Mucosa of descending colon (tissue), 3 donors: ENCODE results near the gene VAV3. TPM values are rescaled to one million over a fixed set of nuclear protein-coding genes. Genes with fewer than 3 reads are reported as not detected.

ENCODE experiments used
- ATAC-seq: fragments of 200-7000 bp; cut with Tn5 transposase; one replicate; pipeline ENCODE4 v1.9.1; 2020; ENCODE audit warnings: mild to moderate bottlenecking, moderate library complexity
- DNase-seq, 3 donors: peaks; one replicate each; pipeline ENCODE4 v3.0.0-alpha.2; 2020
- H3K36me3 ChIP-seq: fragments of 200-600 bp; one replicate; pipeline ENCODE4 v1.8.0; 2021; ENCODE audit warnings: low read depth, mild to moderate bottlenecking
- H3K4me1 ChIP-seq: fragments of 200-600 bp; one replicate; pipeline ENCODE4 v1.8.0; 2021; ENCODE audit warnings: low read depth, mild to moderate bottlenecking
- H3K4me3 ChIP-seq: fragments of 200-600 bp; one replicate; pipeline ENCODE4 v1.8.0; 2021; ENCODE audit warnings: mild to moderate bottlenecking
- H3K9me3 ChIP-seq: fragments of 200-600 bp; one replicate; pipeline ENCODE4 v1.8.0; 2021; ENCODE audit warnings: mild to moderate bottlenecking
- intact Hi-C, 2 donors: fragments of 100-400 bp; cut with DNase I in 1 of 2; cut with micrococcal nuclease in 1 of 2; formaldehyde crosslinking; loops; one replicate each; pipeline versions ENCODE4 v1.11.0 to v1.11.1; 2022; cut with DNase I, micrococcal nuclease
- total RNA-seq, 3 donors: library from RNA; stranded (reverse); fragmentation: NEBNext Ultra II Directional in 2 of 3; extraction: Animal tissue kit (Norgen Biotek cat#: 25700) in 2 of 3; gene quantifications; one replicate each; pipeline versions ENCODE4 v1.2.1 to v1.2.4, GENCODE V29; 2021 to 2023
- TF ChIP-seq, protein P1 (sequence below): fragments of 200-600 bp; IDR thresholded peaks from one replicate; pipeline ENCODE4 v1.8.0; 2022; ENCODE audit warnings: antibody characterized with exemption, mild to moderate bottlenecking
- donor health status: DM: no; HTN: no; CAD: no; lungs with moderate emphysema.
- donor health status: DM: no; HTN: no; CAD: no.
- donor health status: DM: no; HTN: yes; CAD: no.

Gene VAV3
- total RNA-seq, 3 donors from 2014 or later = 41.3 to 142 (median 101) TPM

DNA sequence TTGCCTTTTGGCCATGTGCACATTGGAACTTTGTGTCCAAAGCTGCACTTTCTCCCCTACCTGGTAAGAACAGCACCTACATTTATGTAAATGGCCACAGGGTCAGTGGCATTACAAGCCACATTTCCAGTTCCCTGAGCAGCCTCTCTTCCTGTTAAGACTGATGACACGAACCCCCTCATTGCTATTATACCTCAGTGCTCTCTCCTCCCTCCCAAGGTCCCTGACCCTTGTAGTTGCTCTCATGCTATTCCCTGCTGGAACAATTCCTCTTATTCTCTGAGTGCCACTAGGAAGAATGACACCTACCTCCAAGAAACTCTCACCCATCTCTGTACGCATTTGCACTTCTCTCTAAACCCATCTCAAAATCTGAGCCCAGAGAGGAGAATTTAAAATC, 14.9 kb upstream of the VAV3 start:
- DNase-seq (no peak), ATAC-seq (no peak)
- Histone ChIP-seq H3K36me3 (no peaks in the 10 kb centered on the region), H3K4me1 (no peaks in the 10 kb centered on the region), H3K4me3 (no peak overlapping the region), H3K9me3 (no peaks in the 10 kb centered on the region)
- intact Hi-C loops = no loop called here
- TF ChIP-seq, protein P1, sequence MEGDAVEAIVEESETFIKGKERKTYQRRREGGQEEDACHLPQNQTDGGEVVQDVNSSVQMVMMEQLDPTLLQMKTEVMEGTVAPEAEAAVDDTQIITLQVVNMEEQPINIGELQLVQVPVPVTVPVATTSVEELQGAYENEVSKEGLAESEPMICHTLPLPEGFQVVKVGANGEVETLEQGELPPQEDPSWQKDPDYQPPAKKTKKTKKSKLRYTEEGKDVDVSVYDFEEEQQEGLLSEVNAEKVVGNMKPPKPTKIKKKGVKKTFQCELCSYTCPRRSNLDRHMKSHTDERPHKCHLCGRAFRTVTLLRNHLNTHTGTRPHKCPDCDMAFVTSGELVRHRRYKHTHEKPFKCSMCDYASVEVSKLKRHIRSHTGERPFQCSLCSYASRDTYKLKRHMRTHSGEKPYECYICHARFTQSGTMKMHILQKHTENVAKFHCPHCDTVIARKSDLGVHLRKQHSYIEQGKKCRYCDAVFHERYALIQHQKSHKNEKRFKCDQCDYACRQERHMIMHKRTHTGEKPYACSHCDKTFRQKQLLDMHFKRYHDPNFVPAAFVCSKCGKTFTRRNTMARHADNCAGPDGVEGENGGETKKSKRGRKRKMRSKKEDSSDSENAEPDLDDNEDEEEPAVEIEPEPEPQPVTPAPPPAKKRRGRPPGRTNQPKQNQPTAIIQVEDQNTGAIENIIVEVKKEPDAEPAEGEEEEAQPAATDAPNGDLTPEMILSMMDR = no peak

DNA sequence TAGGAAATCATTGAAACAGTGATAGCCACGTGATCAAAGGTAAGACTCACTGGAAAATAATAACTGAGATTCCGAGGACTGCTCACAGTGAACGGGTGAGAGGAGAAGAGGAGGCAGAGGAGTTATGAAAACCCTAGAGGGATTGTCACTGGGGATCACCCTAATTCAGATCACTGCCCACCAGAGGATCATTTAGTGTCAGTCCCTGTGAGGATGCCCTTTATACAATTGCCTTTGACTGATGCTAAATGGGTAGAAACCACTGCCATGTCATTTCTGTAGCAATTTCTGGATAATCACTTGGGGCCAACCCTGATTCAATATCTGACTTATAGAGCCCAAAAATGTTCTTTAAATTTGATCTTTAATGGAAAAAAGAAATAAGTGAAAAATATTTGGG, 14.1 kb upstream of the VAV3 start:
- Histone ChIP-seq H3K9me3 (no peaks in the 10 kb centered on the region), H3K4me1 (no peaks in the 10 kb centered on the region), H3K36me3 (no peaks in the 10 kb centered on the region), H3K4me3 (no peak overlapping the region)
- TF ChIP-seq, protein P1 = no peak
- intact Hi-C loops = no loop called here
- ATAC-seq (no peak), DNase-seq (no peak)

DNA sequence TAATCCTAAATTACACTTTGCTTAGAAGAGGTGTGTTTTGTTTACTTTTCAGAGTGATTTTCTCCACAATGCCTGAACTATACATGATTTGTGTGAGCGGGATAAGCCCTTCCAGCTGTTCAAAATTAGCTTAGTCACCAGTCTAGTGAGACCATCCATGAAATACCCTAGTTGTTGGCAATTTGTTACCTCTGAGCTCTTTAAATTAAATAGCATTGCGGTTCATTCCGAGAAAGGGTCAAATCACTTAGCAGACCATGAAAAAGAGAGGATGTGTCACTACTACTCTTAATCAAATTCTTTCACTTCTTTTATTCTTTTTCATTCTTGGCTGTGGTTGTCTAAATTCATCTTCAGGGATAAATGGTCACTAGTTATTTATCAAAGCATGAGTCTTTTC, 11.9 kb upstream of the VAV3 start:
- Histone ChIP-seq H3K4me3 (no peak overlapping the region), H3K9me3 (no peaks in the 10 kb centered on the region), H3K36me3 (no peaks in the 10 kb centered on the region), H3K4me1 (no peaks in the 10 kb centered on the region)
- ATAC-seq (no peak), DNase-seq (no peak)
- TF ChIP-seq, protein P1 = no peak
- intact Hi-C loops = no loop called here

DNA sequence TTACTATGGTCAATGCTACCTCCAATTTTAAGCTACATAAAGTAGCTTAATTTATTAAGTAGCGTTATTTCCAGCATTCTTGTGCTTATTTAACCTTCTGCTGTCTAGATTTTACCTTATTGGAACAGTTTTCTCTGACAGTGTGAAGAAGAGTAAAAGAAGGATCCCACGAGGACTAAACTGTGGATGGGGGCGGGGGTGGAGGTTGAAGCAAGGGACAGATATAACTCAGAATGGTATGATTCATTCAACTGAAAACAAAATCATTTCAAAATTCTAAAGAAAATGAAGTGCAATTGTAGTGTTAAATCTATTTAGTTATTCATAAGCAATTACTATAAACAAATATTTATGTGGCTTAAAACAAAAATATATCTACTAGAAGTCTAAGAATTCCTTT, 11.5 kb upstream of the VAV3 start:
- Histone ChIP-seq H3K4me1 (no peaks in the 10 kb centered on the region), H3K9me3 (no peaks in the 10 kb centered on the region), H3K36me3 (no peaks in the 10 kb centered on the region), H3K4me3 (no peak overlapping the region)
- intact Hi-C loops = no loop called here
- TF ChIP-seq, protein P1 = no peak
- no peak for DNase-seq
- no peak for ATAC-seq

DNA sequence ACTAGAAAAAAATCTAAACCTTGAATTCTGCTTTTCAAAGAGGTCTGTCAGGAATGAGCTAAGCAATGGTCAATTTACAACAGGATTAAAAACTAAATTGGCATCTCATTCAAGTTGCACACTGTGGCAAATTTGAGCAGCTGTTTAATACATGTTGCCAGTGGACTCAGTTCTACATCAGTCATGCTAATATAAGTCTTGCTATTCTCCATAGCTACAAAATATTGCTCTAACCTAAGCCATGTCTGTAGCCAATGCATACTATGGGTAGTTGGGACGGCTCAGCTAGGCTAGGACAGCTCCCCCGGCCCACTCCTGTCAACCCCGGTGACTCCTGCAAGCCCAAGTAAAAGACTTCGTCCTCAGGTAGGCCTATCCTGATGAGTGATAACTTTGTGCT, 10.9 kb upstream of the VAV3 start:
- Histone ChIP-seq H3K36me3 (no peaks in the 10 kb centered on the region), H3K9me3 (no peaks in the 10 kb centered on the region), H3K4me1 (no peaks in the 10 kb centered on the region), H3K4me3 (no peak overlapping the region)
- intact Hi-C loops = no loop called here
- DNase-seq (no peak), ATAC-seq (no peak)
- TF ChIP-seq, protein P1 = no peak

DNA sequence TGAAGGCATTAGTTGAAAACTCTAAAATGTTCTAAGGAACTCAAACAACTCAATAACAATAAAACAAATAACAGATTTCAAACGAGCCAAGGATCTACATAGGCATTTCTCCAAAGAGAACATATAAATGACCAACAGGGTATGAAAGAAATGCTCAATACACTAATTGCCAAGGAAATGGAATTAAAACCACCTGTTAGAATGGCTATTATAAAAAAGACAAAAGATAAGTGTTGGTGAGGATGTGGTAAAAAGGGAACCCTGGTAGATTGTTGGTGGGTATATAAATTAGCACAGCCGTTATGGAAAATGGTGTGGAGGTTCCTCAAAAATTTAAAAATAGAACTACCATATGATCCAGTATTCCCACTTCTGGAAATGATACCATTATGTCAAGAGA, 9.1 kb upstream of the VAV3 start:
- H3K9me3 ChIP-seq = no peaks in the 10 kb centered on the region

More for the DNA sequence above, 9.1 kb upstream of the VAV3 start:
- no peaks in the 10 kb centered on the region for H3K4me1 ChIP-seq
- H3K36me3 ChIP-seq = no peaks in the 10 kb centered on the region
- intact Hi-C loops = no loop called here
- H3K4me3 ChIP-seq = no peak overlapping the region
- ATAC-seq (no peak), DNase-seq (no peak)
- TF ChIP-seq, protein P1 = no peak
